OCI-LY1 (cell line): Measurements from ENCODE around the gene PARN.

ENCODE experiments used
- CTCF ChIP-seq: fragments of 200-600 bp; sonication (generic), shearing (Covaris generic); IDR thresholded peaks from 2 replicates; pipeline ENCODE4 v1.5.1; 2017; ENCODE audit warnings: mild to moderate bottlenecking, antibody characterized with exemption, low read length, moderate library complexity, mixed read lengths
- EZH2 ChIP-seq: fragments of 200-600 bp; sonication (generic), shearing (Covaris generic); IDR thresholded peaks from 2 replicates; pipeline ENCODE4 v1.8.0; 2017; ENCODE audit warnings: borderline replicate concordance, mixed run types, mild to moderate bottlenecking, antibody characterized with exemption, low read length, moderate library complexity, mixed read lengths

- TF ChIP-seq CTCF = no peak
- no peak for TF ChIP-seq EZH2
Measured at GRCh38 chr16:14579266-14579665, 50.8 kb downstream of the PARN start.
